Peyer's patch (tissue), 4 donors: ENCODE data around the gene RBPJL.

ENCODE experiments used
- POLR2A ChIP-seq, 2 donors: fragments of 450-650 bp; IDR thresholded peaks; one replicate each; pipeline ENCODE4 v1.5.1; 2017; ENCODE audit warnings: antibody characterized with exemption in 2 of 2, mild to moderate bottlenecking in 2 of 2, moderate library complexity in 2 of 2
- TF ChIP-seq, protein P1 (sequence below), 6 experiments: fragments of 450-650 bp in 4 of 6; fragments of 200-600 bp in 2 of 6; sonication (generic) in 1 of 6; IDR thresholded peaks; one replicate each; pipeline ENCODE4 v1.5.1; 2017 to 2019; ENCODE audit warnings: antibody characterized with exemption in 6 of 6, mild to moderate bottlenecking in 3 of 6, moderate library complexity in 1 of 6

DNA sequence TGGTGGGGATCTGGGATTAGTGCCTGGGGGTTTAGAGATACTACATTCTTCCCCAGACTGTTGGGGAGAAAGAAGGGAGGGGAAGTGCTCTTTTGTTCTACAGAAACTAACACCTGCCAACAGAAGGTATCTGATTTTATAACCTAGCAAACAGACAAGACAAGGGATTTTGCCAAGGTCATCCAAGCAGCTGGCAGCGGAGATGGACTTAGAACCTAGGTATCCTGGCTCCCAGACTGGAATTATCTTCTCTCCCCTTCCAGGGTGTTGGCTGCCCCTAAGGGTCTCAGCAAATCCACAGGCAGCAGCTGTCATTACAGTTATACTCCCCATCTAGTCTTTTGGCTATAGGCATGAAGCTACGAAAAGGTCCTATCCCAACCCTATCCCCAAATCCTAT, 33.2 kb downstream of the RBPJL start:
- no peak for TF ChIP-seq POLR2A (IDR thresholded peaks at IDR 0.05)
- TF ChIP-seq, protein P1, sequence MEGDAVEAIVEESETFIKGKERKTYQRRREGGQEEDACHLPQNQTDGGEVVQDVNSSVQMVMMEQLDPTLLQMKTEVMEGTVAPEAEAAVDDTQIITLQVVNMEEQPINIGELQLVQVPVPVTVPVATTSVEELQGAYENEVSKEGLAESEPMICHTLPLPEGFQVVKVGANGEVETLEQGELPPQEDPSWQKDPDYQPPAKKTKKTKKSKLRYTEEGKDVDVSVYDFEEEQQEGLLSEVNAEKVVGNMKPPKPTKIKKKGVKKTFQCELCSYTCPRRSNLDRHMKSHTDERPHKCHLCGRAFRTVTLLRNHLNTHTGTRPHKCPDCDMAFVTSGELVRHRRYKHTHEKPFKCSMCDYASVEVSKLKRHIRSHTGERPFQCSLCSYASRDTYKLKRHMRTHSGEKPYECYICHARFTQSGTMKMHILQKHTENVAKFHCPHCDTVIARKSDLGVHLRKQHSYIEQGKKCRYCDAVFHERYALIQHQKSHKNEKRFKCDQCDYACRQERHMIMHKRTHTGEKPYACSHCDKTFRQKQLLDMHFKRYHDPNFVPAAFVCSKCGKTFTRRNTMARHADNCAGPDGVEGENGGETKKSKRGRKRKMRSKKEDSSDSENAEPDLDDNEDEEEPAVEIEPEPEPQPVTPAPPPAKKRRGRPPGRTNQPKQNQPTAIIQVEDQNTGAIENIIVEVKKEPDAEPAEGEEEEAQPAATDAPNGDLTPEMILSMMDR (IDR thresholded peaks at IDR 0.05): no peak
